A549 (cell line): ENCODE data around the gene NCBP2. TPM values are rescaled to one million over a fixed set of nuclear protein-coding genes. Genes with fewer than 3 reads are reported as not detected.

Experiments used
- ATAC-seq, 2 experiments: fragments of 200-7000 bp in 1 of 2; fragments of >200 bp in 1 of 2; cut with Nextera tagmentation in 1 of 2; cut with Tn5 transposase in 1 of 2; 3 replicates each; pipeline versions ENCODE4 v1.8.0 to v1.9.1; 2018 to 2020; ENCODE audit warnings: mild to moderate bottlenecking in 1 of 2, moderate library complexity in 1 of 2
- CTCF ChIA-PET: fragments of 300-600 bp; sonication (Branson Sonifier 250); formaldehyde crosslinking; extraction: SDS; loops from one replicate; lab custom pipeline; 2021; ENCODE audit warnings: antibody characterized with exemption, inconsistent platforms; lab: Yijun Ruan, JAX
- POLR2A ChIA-PET: fragments of 350-600 bp; formaldehyde crosslinking; extraction: SDS; loops from one replicate; lab custom pipeline; 2021; ENCODE audit warnings: antibody characterized with exemption, inconsistent platforms; lab: Yijun Ruan, JAX
- DNase-seq, 2 experiments: peaks; one replicate each; pipeline versions ENCODE4 v3.0.0 to v3.0.0-alpha.2; 2011 to 2016; ENCODE audit warnings: low read depth in 1 of 2, low spot score in 1 of 2
- FAIRE-seq: peaks from 2 replicates; lab custom pipeline; 2011; peaks lifted over from hg19 to GRCh38; lab: Jason Lieb, UNC
- H3K27ac ChIP-seq, 2 experiments: fragments of >200 bp; sonication (Bioruptor Twin); formaldehyde crosslinking; 3 replicates each; pipeline ENCODE4 v1.5.1; 2016 to 2017
- H3K4me1 ChIP-seq: fragments of >200 bp; sonication (Bioruptor Twin); formaldehyde crosslinking; 3 replicates; pipeline ENCODE4 v1.6.1; 2016
- H3K4me2 ChIP-seq: fragments of >200 bp; sonication (Bioruptor Twin); formaldehyde crosslinking; 3 replicates; pipeline ENCODE4 v1.6.1; 2016
- H3K4me3 ChIP-seq: fragments of >200 bp; sonication (Bioruptor Twin); formaldehyde crosslinking; 3 replicates; pipeline ENCODE4 v1.5.1; 2016
- H3K9me3 ChIP-seq: fragments of >200 bp; sonication (Bioruptor Twin); formaldehyde crosslinking; 3 replicates; pipeline ENCODE4 v1.6.1; 2016
- CBX2 ChIP-seq: fragments of 200-600 bp; sonication (generic); IDR thresholded peaks from 2 replicates; pipeline ENCODE4 v1.6.1; 2016; ENCODE audit warnings: low read depth, mild to moderate bottlenecking, borderline replicate concordance
- CBX8 ChIP-seq: fragments of 200-600 bp; sonication (generic); IDR thresholded peaks from 2 replicates; pipeline ENCODE4 v1.6.1; 2016
- CHD4 ChIP-seq: fragments of 200-600 bp; sonication (generic); IDR thresholded peaks from 2 replicates; pipeline ENCODE4 v1.6.1; 2016; ENCODE audit warnings: antibody characterized with exemption, mild to moderate bottlenecking, borderline replicate concordance
- CTCF ChIP-seq: fragments of >200 bp; sonication (Bioruptor Twin); formaldehyde crosslinking; IDR thresholded peaks from 3 replicates; pipeline ENCODE4 v1.5.1; 2016
- EHF ChIP-seq: fragments of 250-450 bp; sonication (Bioruptor Pico); IDR thresholded peaks from 2 replicates; pipeline ENCODE4 v1.5.0; 2020; ENCODE audit warnings: mild to moderate bottlenecking
- ELK1 ChIP-seq: fragments of 150-350 bp; IDR thresholded peaks from 2 replicates; pipeline ENCODE4 v1.6.1; 2014; ENCODE audit warnings: low read depth, mild to moderate bottlenecking, low read length
- ESRRA ChIP-seq: fragments of 150-350 bp; IDR thresholded peaks from 2 replicates; pipeline ENCODE4 v1.6.1; 2014; ENCODE audit warnings: mild to moderate bottlenecking, low read length, borderline replicate concordance
- FOSB ChIP-seq: fragments of 250-450 bp; sonication (Bioruptor Pico); IDR thresholded peaks from 2 replicates; pipeline ENCODE4 v1.5.0; 2020; ENCODE audit warnings: mild to moderate bottlenecking, moderate library complexity
- GATA3 ChIP-seq: IDR thresholded peaks from 2 replicates; pipeline ENCODE4 v1.6.1; 2012; ENCODE audit warnings: borderline replicate concordance
- HDAC2 ChIP-seq: fragments of 200-600 bp; sonication (generic); IDR thresholded peaks from 2 replicates; pipeline ENCODE4 v1.6.1; 2016
- JUNB ChIP-seq: fragments of >200 bp; sonication (Bioruptor Twin); formaldehyde crosslinking; IDR thresholded peaks from 2 replicates; pipeline ENCODE4 v1.6.1; 2016
- KDM1A ChIP-seq: fragments of 200-600 bp; sonication (generic); IDR thresholded peaks from 2 replicates; pipeline ENCODE4 v1.6.1; 2016; ENCODE audit warnings: low read depth, mild to moderate bottlenecking
- MAZ ChIP-seq: fragments of 150-350 bp; IDR thresholded peaks from 2 replicates; pipeline ENCODE4 v1.6.1; 2014; ENCODE audit warnings: antibody characterized with exemption, low read depth, low read length, borderline replicate concordance
- MYC ChIP-seq: IDR thresholded peaks from 2 replicates; pipeline ENCODE4 v1.6.1; 2012; ENCODE audit warnings: mild to moderate bottlenecking, inconsistent platforms, low read length, improper control_type of control experiment, borderline replicate concordance
- NFE2L2 ChIP-seq: fragments of 150-350 bp; conservative IDR thresholded peaks from 2 replicates; pipeline ENCODE4 v1.6.1; 2014; ENCODE audit warnings: low read length
- NPAS2 ChIP-seq: fragments of 250-450 bp; sonication (Bioruptor Pico); IDR thresholded peaks from 2 replicates; pipeline ENCODE4 v1.8.0; 2022; ENCODE audit warnings: mild to moderate bottlenecking, moderate library complexity, borderline replicate concordance
- PHF8 ChIP-seq: fragments of 200-600 bp; sonication (generic); IDR thresholded peaks from 2 replicates; pipeline ENCODE4 v1.6.1; 2016; ENCODE audit warnings: low read depth, mild to moderate bottlenecking, antibody characterized with exemption, moderate library complexity, borderline replicate concordance
- POLR2AphosphoS2 ChIP-seq: conservative IDR thresholded peaks from 2 replicates; pipeline ENCODE4 v1.6.1; 2012; ENCODE audit warnings: low read length, improper control_type of control experiment, inconsistent platforms
- RAD21 ChIP-seq, 2 experiments: fragments of >200 bp in 1 of 2; sonication (Bioruptor Twin) in 1 of 2; formaldehyde crosslinking in 1 of 2; IDR thresholded peaks in 1 of 2; conservative IDR thresholded peaks in 1 of 2; 2 replicates in 1 of 2; 3 replicates in 1 of 2; pipeline ENCODE4 v1.6.1; 2012 to 2018; ENCODE audit warnings: inconsistent platforms in 1 of 2
- RARB ChIP-seq: fragments of 250-450 bp; sonication (Bioruptor Pico); IDR thresholded peaks from 2 replicates; pipeline ENCODE4 v1.8.0; 2021; ENCODE audit warnings: mild to moderate bottlenecking, moderate library complexity
- RFX5 ChIP-seq: fragments of 450-650 bp; IDR thresholded peaks from 2 replicates; pipeline ENCODE4 v1.7.1; 2014; ENCODE audit warnings: antibody characterized with exemption, mild to moderate bottlenecking, moderate library complexity
- SREBF2 ChIP-seq: fragments of 450-650 bp; IDR thresholded peaks from 2 replicates; pipeline ENCODE4 v1.6.1; 2014; ENCODE audit warnings: mild to moderate bottlenecking, moderate library complexity
- USF2 ChIP-seq: fragments of 450-650 bp; IDR thresholded peaks from 2 replicates; pipeline ENCODE4 v1.6.1; 2014; ENCODE audit warnings: antibody characterized with exemption
- WGBS: methylation state at CpG from one replicate; pipeline ENCODE4 v1.1.6; 2017; ENCODE audit errors: missing lambda C conversion rate; 5-methylcytosine and 5-hydroxymethylcytosine counted together
- polyA plus RNA-seq, 4 experiments: library from polyadenylated mRNA; depleted of rRNA in 3 of 4; stranded (reverse); fragments of >200 nt; fragmentation: RNase III in 1 of 4; extraction: RNeasy Plus Mini Kit Qiagen cat#74134 plus additional on column Dnase treatment in 1 of 4; gene quantifications; 2 replicates in 3 of 4; 3 replicates in 1 of 4; pipeline ENCODE4 v1.2.3, GENCODE V29; 2011 to 2017

Gene NCBP2
- polyA plus RNA-seq, 2 of the 4 experiments (the other 2 are of a cell fraction): 63.6 to 68.0 TPM

- CTCF ChIA-PET: interaction anchor here (1.4 to 2.8 kb wide), 3 partner anchors 9 to 239 kb away, joined by 3 to 9 read pairs (median 4); no protein-coding TSS in a partner anchor
- Histone ChIP-seq H3K4me2 (no peak overlapping the region), H3K4me1 (peaks cover under 1% of the 10 kb centered on the region; the same call in 1 of the 3 replicates), H3K4me3 (no peak overlapping the region), H3K9me3 (no peaks in the 10 kb centered on the region), H3K27ac (no peak overlapping the region)
- FAIRE-seq: no peak
- POLR2A ChIA-PET: no interaction called here
- 92% methylated on average over 12 of the region's 22 CpGs for WGBS
- DNase-seq: no peak
- peak; percentile 78 to 86 for ATAC-seq
- TF ChIP-seq RAD21 (conservative IDR thresholded peaks at IDR 0.05 in 1 of 2, IDR thresholded peaks at IDR 0.05 in 1 of 2): peak in 1 of 2 experiments; percentile 12; a peak in 1 of 5 replicates
- no peak for TF ChIP-seq FOSB (CRISPR knock-in tag)
Measured at GRCh38 chr3:196948442-196949284, 6.3 kb upstream of the NCBP2 start.

- ATAC-seq (peak in 1 of 2 experiments; percentile 17; a peak in 3 of 6 replicates), FAIRE-seq (no peak), DNase-seq (no peak)
- WGBS: 89% methylated on average over 12 of the region's 28 CpGs
- Histone ChIP-seq H3K4me2 (no peak overlapping the region), H3K4me3 (no peak overlapping the region), H3K27ac (no peak overlapping the region), H3K4me1 (peaks cover 4% of the 10 kb centered on the region; the same call in 1 of the 3 replicates), H3K9me3 (no peaks in the 10 kb centered on the region)
- POLR2A ChIA-PET: no interaction called here
- TF ChIP-seq MAZ (no peak), GATA3 (no peak), PHF8 (no peak), RAD21 (conservative IDR thresholded peaks at IDR 0.05 in 1 of 2, IDR thresholded peaks at IDR 0.05 in 1 of 2) (no peak), CHD4 (no peak), CBX2 (no peak), CBX8 (no peak), MYC (no peak), POLR2AphosphoS2 (no peak), ESRRA (no peak), NPAS2 (CRISPR knock-in tag) (no peak), JUNB (no peak)
- CTCF ChIA-PET: interaction anchor here (1.9 to 2.8 kb wide), 2 partner anchors 10 to 22 kb away, joined by 4 to 9 read pairs; no protein-coding TSS in a partner anchor
Measured at GRCh38 chr3:196947860-196948441, 5.6 kb upstream of the NCBP2 start.

GRCh38 chr3:196947136-196947859 is 5.0 kb upstream of the NCBP2 start:
- peak; percentile 77 to 79 for ATAC-seq
- TF ChIP-seq RARB (CRISPR knock-in tag): no peak
- TF ChIP-seq CTCF: no peak
- TF ChIP-seq KDM1A: no peak
- no peak for TF ChIP-seq NFE2L2
- no peak for TF ChIP-seq HDAC2
- no peak for TF ChIP-seq USF2
- TF ChIP-seq ELK1: no peak
- no peak for TF ChIP-seq CHD4
- TF ChIP-seq RFX5: no peak
- TF ChIP-seq PHF8: no peak
- TF ChIP-seq SREBF2: no peak
- TF ChIP-seq EHF (CRISPR knock-in tag): no peak

More at GRCh38 chr3:196947136-196947859, 5.0 kb upstream of the NCBP2 start:
- H3K27ac ChIP-seq: no peak overlapping the region
- DNase-seq (peak in 1 of 2 experiments; percentile 38), FAIRE-seq (no peak)
- CTCF ChIA-PET: interaction anchor here (1.9 kb wide), 1 partner anchor 11 kb away, joined by 4 read pairs; no protein-coding TSS in a partner anchor
- H3K4me2 ChIP-seq: no peak overlapping the region
- H3K4me1 ChIP-seq: peaks cover 4% of the 10 kb centered on the region; the same call in 1 of the 3 replicates
- WGBS: 75% methylated on average over 6 of the region's 10 CpGs
- H3K4me3 ChIP-seq: no peak overlapping the region
- POLR2A ChIA-PET: no interaction called here
- H3K9me3 ChIP-seq: no peaks in the 10 kb centered on the region
